ENCODE data around the gene BCAT1. TPM values are rescaled to one million over a fixed set of nuclear protein-coding genes. Genes with fewer than 3 reads are reported as not detected.

BCAT1 gene
- total RNA-seq, 1 experiment from 2014 or later = 5.8 TPM

DNA sequence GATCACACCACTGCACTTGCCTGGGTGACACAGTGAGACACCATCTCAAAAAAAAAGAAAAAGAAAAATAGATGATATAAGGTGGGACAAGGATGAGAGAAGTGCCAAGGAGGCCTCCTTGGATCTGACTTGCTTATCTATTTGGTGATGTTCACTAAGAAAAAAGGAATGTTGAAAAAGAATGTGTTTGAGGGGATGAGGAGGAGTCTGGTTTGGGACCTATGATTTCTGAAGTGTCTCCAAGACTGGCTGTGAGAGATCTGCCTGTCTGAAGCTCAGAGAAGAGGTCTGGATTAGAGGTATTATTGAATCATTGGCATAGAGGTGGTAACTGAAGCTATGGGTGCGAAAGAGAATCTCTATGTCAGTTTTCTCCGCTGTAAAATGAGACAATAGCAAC is 42.8 kb downstream of the BCAT1 start:
- H3K4me1 ChIP-seq (ENCODE audit: control insufficient read depth, insufficient read depth, low read length) = no peaks in the 10 kb centered on the region
- intact Hi-C loops (cut with micrococcal nuclease; ENCODE audit: unreplicated experiment) = no loop called here
- no peak for ATAC-seq
- BruUV-seq (replicated peaks) = no TSS peak
- no peaks in the 10 kb centered on the region for H3K9me3 ChIP-seq (ENCODE audit: control insufficient read depth, insufficient read depth, low read depth, low read length)
- no peak overlapping the region for H3K27ac ChIP-seq (ENCODE audit: low read length)
- no peaks in the 10 kb centered on the region for H3K27me3 ChIP-seq (ENCODE audit: control insufficient read depth, insufficient read depth, low read length)
- CTCF ChIA-PET = no interaction called here
- POLR2A ChIA-PET = no interaction called here
- TF ChIP-seq POLR2AphosphoS5 (IDR thresholded peaks at IDR 0.05; ENCODE audit: low read depth, low read length) (no peak), SIN3A (IDR thresholded peaks at IDR 0.05; ENCODE audit: borderline replicate concordance, insufficient read depth, low read depth, low read length) (no peak), TCF7L2 (IDR thresholded peaks at IDR 0.05; ENCODE audit: low read depth, low read length) (no peak)
- TF ChIP-seq, protein P1, sequence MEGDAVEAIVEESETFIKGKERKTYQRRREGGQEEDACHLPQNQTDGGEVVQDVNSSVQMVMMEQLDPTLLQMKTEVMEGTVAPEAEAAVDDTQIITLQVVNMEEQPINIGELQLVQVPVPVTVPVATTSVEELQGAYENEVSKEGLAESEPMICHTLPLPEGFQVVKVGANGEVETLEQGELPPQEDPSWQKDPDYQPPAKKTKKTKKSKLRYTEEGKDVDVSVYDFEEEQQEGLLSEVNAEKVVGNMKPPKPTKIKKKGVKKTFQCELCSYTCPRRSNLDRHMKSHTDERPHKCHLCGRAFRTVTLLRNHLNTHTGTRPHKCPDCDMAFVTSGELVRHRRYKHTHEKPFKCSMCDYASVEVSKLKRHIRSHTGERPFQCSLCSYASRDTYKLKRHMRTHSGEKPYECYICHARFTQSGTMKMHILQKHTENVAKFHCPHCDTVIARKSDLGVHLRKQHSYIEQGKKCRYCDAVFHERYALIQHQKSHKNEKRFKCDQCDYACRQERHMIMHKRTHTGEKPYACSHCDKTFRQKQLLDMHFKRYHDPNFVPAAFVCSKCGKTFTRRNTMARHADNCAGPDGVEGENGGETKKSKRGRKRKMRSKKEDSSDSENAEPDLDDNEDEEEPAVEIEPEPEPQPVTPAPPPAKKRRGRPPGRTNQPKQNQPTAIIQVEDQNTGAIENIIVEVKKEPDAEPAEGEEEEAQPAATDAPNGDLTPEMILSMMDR (IDR thresholded peaks at IDR 0.05) = no peak
- TF ChIP-seq, protein P2, sequence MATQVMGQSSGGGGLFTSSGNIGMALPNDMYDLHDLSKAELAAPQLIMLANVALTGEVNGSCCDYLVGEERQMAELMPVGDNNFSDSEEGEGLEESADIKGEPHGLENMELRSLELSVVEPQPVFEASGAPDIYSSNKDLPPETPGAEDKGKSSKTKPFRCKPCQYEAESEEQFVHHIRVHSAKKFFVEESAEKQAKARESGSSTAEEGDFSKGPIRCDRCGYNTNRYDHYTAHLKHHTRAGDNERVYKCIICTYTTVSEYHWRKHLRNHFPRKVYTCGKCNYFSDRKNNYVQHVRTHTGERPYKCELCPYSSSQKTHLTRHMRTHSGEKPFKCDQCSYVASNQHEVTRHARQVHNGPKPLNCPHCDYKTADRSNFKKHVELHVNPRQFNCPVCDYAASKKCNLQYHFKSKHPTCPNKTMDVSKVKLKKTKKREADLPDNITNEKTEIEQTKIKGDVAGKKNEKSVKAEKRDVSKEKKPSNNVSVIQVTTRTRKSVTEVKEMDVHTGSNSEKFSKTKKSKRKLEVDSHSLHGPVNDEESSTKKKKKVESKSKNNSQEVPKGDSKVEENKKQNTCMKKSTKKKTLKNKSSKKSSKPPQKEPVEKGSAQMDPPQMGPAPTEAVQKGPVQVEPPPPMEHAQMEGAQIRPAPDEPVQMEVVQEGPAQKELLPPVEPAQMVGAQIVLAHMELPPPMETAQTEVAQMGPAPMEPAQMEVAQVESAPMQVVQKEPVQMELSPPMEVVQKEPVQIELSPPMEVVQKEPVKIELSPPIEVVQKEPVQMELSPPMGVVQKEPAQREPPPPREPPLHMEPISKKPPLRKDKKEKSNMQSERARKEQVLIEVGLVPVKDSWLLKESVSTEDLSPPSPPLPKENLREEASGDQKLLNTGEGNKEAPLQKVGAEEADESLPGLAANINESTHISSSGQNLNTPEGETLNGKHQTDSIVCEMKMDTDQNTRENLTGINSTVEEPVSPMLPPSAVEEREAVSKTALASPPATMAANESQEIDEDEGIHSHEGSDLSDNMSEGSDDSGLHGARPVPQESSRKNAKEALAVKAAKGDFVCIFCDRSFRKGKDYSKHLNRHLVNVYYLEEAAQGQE (IDR thresholded peaks at IDR 0.05; ENCODE audit: insufficient read depth in 1 of 2, low read depth in 2 of 2, low read length in 1 of 2) = no peak
- H3K4me3 ChIP-seq (ENCODE audit: low read depth in 2 of 2, low read length in 2 of 2) = no peak overlapping the region
- no peaks in the 10 kb centered on the region for H3K36me3 ChIP-seq (ENCODE audit: control insufficient read depth, insufficient read depth, low read length)
- DNase-seq (ENCODE audit: low read depth, low spot score) = no peak
- in situ Hi-C loops (cut with HindIII; ENCODE audit: low pct_unique_long_range_greater_than_20kb, low sequenced_read_pairs) = no loop called here

DNA sequence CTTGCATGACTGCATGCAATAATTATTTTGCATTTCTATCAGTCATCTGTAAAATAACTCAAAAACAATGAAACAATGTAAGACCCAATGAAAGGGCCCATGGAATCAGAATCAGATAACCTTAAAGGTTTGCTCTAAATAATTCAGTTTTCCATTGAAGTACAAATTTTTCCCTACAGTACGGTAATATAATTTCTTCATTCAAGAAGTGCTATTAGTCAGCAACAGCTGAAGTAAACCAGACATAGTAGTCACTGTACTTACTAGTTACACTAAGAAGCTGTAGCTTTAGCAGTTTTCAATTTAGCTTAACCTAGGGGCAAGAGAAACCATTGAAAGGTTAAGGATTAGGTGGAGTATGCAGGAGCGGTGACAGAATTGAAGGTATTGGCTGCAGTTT is 43.5 kb downstream of the BCAT1 start:
- Histone ChIP-seq H3K9me3 (ENCODE audit: control insufficient read depth, insufficient read depth, low read depth, low read length) (no peaks in the 10 kb centered on the region), H3K27ac (ENCODE audit: low read length) (no peak overlapping the region), H3K36me3 (ENCODE audit: control insufficient read depth, insufficient read depth, low read length) (no peaks in the 10 kb centered on the region), H3K4me3 (ENCODE audit: low read depth in 2 of 2, low read length in 2 of 2) (no peak overlapping the region), H3K4me1 (ENCODE audit: control insufficient read depth, insufficient read depth, low read length) (no peaks in the 10 kb centered on the region), H3K27me3 (ENCODE audit: control insufficient read depth, insufficient read depth, low read length) (no peaks in the 10 kb centered on the region)
- POLR2A ChIA-PET = no interaction called here
- CTCF ChIA-PET = no interaction called here
- no TSS peak for BruUV-seq (replicated peaks)
- TF ChIP-seq TCF7L2 (IDR thresholded peaks at IDR 0.05; ENCODE audit: low read depth, low read length) = no peak
- TF ChIP-seq, protein P2 (IDR thresholded peaks at IDR 0.05; ENCODE audit: insufficient read depth in 1 of 2, low read depth in 2 of 2, low read length in 1 of 2) = no peak
- no peak for TF ChIP-seq SIN3A (IDR thresholded peaks at IDR 0.05; ENCODE audit: borderline replicate concordance, insufficient read depth, low read depth, low read length)
- TF ChIP-seq, protein P1 (IDR thresholded peaks at IDR 0.05) = no peak
- no peak for TF ChIP-seq POLR2AphosphoS5 (IDR thresholded peaks at IDR 0.05; ENCODE audit: low read depth, low read length)
- in situ Hi-C loops (cut with HindIII; ENCODE audit: low pct_unique_long_range_greater_than_20kb, low sequenced_read_pairs) (no loop called here), intact Hi-C loops (cut with micrococcal nuclease; ENCODE audit: unreplicated experiment) (no loop called here)
- DNase-seq (ENCODE audit: low read depth, low spot score) (no peak), ATAC-seq (no peak)
